ENCODE results near the gene FRY.

GRCh38 chr13:32282096-32282711 is 250.6 kb downstream of the FRY start:
- TF ChIP-seq POLR2A (conservative IDR thresholded peaks at IDR 0.05) = no peak
- no peak for TF ChIP-seq ZNF551 (CRISPR knock-in tag; IDR thresholded peaks at IDR 0.05)
- TF ChIP-seq ZNF140 (CRISPR knock-in tag; IDR thresholded peaks at IDR 0.05) = no peak
- no peak for TF ChIP-seq ATF7 (IDR thresholded peaks at IDR 0.05)
- no peak for TF ChIP-seq CBX1 (IDR thresholded peaks at IDR 0.05; ENCODE audit: low read depth)
- no peak for TF ChIP-seq ZNF24 (IDR thresholded peaks at IDR 0.05)
- TF ChIP-seq CEBPB (tag; IDR thresholded peaks at IDR 0.05) = no peak
- no peak for TF ChIP-seq REST (IDR thresholded peaks at IDR 0.05; ENCODE audit: borderline replicate concordance)
- no peak for TF ChIP-seq REST (CRISPR knock-in tag; IDR thresholded peaks at IDR 0.05; ENCODE audit: low read depth)
- no peak for TF ChIP-seq SIRT6 (IDR thresholded peaks at IDR 0.05; ENCODE audit: low read depth, low read length)
- no peak for TF ChIP-seq EZH2 (IDR thresholded peaks at IDR 0.05; ENCODE audit: borderline replicate concordance, low read depth, low read length)
- TF ChIP-seq NR1H2 (CRISPR knock-in tag; IDR thresholded peaks at IDR 0.05) = no peak
- no peak for TF ChIP-seq SIN3A (IDR thresholded peaks at IDR 0.05; ENCODE audit: borderline replicate concordance in 2 of 2, control insufficient read depth in 1 of 2, low read depth in 2 of 2, low read length in 2 of 2)
- TF ChIP-seq ZNF143 (CRISPR knock-in tag; IDR thresholded peaks at IDR 0.05) = no peak

Data from K562 (cell line).